ENCODE results near the gene DYNLL1.

- TF ChIP-seq, protein P1, sequence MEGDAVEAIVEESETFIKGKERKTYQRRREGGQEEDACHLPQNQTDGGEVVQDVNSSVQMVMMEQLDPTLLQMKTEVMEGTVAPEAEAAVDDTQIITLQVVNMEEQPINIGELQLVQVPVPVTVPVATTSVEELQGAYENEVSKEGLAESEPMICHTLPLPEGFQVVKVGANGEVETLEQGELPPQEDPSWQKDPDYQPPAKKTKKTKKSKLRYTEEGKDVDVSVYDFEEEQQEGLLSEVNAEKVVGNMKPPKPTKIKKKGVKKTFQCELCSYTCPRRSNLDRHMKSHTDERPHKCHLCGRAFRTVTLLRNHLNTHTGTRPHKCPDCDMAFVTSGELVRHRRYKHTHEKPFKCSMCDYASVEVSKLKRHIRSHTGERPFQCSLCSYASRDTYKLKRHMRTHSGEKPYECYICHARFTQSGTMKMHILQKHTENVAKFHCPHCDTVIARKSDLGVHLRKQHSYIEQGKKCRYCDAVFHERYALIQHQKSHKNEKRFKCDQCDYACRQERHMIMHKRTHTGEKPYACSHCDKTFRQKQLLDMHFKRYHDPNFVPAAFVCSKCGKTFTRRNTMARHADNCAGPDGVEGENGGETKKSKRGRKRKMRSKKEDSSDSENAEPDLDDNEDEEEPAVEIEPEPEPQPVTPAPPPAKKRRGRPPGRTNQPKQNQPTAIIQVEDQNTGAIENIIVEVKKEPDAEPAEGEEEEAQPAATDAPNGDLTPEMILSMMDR (IDR thresholded peaks at IDR 0.05) = no peak
- no peak for TF ChIP-seq POLR2A (IDR thresholded peaks at IDR 0.05)
- TF ChIP-seq EP300 (IDR thresholded peaks at IDR 0.05) = no peak
Observed at GRCh38 chr12:120508537-120508936, 12.6 kb downstream of the DYNLL1 start.
